Measurements from ENCODE around the gene CFAP141.
"Not testable (repeated sequence)": the region's sequence is repeated elsewhere in the genome, so short reads cannot be mapped to it uniquely, and the experiment has no call there.

CFAP141 gene

GRCh38 chr1:154222918-154223317, 16.8 kb upstream of the CFAP141 start:
- DNase-seq (ENCODE audit: insufficient read length) (no peak), FAIRE-seq (no peak)

GRCh38 chr1:154222518-154222917, 16.4 kb upstream of the CFAP141 start:
- DNase-seq (ENCODE audit: insufficient read length): no peak
- no peak for FAIRE-seq
- TF ChIP-seq POLR2A (IDR thresholded peaks at IDR 0.05; ENCODE audit: low read depth, low read length) (no peak), POLR2AphosphoS5 (IDR thresholded peaks at IDR 0.05; ENCODE audit: low read depth, low read length) (no peak), TAF1 (IDR thresholded peaks at IDR 0.05; ENCODE audit: borderline replicate concordance, low read depth, low read length) (no peak)

More at GRCh38 chr1:154222918-154223317, 16.8 kb upstream of the CFAP141 start:
- TF ChIP-seq TAF1 (IDR thresholded peaks at IDR 0.05; ENCODE audit: borderline replicate concordance, low read depth, low read length) (no peak), POLR2AphosphoS5 (IDR thresholded peaks at IDR 0.05; ENCODE audit: low read depth, low read length) (no peak), POLR2A (IDR thresholded peaks at IDR 0.05; ENCODE audit: low read depth, low read length) (no peak)

GRCh38 chr1:154221278-154222001, 15.3 kb upstream of the CFAP141 start:
- DNase-seq (ENCODE audit: insufficient read length) (peak; percentile 37), FAIRE-seq (no peak)
- TF ChIP-seq POLR2AphosphoS5 (IDR thresholded peaks at IDR 0.05; ENCODE audit: low read depth, low read length) (peak; percentile 84), TAF1 (IDR thresholded peaks at IDR 0.05; ENCODE audit: borderline replicate concordance, low read depth, low read length) (no peak), POLR2A (IDR thresholded peaks at IDR 0.05; ENCODE audit: low read depth, low read length) (peak; percentile 91)

GRCh38 chr1:154220970-154221277, 14.8 kb upstream of the CFAP141 start:
- no peak for DNase-seq (ENCODE audit: insufficient read length)
- TF ChIP-seq TAF1 (IDR thresholded peaks at IDR 0.05; ENCODE audit: borderline replicate concordance, low read depth, low read length) (no peak), POLR2AphosphoS5 (IDR thresholded peaks at IDR 0.05; ENCODE audit: low read depth, low read length) (peak; percentile 7; the same call in 1 of the 2 replicates), POLR2A (IDR thresholded peaks at IDR 0.05; ENCODE audit: low read depth, low read length) (no peak; the same call in 1 of the 2 replicates)
- no peak for FAIRE-seq

- peak; percentile 99 for FAIRE-seq
- peak; percentile 81 for TF ChIP-seq POLR2AphosphoS5 (IDR thresholded peaks at IDR 0.05; ENCODE audit: low read depth, low read length)
- TF ChIP-seq POLR2A (IDR thresholded peaks at IDR 0.05; ENCODE audit: low read depth, low read length): peak; percentile 88
- TF ChIP-seq TAF1 (IDR thresholded peaks at IDR 0.05; ENCODE audit: borderline replicate concordance, low read depth, low read length): peak; percentile 86
Observed at GRCh38 chr1:154220071-154220969, 14.2 kb upstream of the CFAP141 start, which contains the start of gene UBAP2L. TSS of gene UBAP2L (plus strand) at chr1:154220955. CDS start at chr1:154225124, 4,169 bp downstream.

GRCh38 chr1:154219541-154219940, 13.4 kb upstream of the CFAP141 start:
- TF ChIP-seq TAF1 (IDR thresholded peaks at IDR 0.05; ENCODE audit: borderline replicate concordance, low read depth, low read length): no peak
- no peak for TF ChIP-seq POLR2AphosphoS5 (IDR thresholded peaks at IDR 0.05; ENCODE audit: low read depth, low read length)
- DNase-seq (ENCODE audit: insufficient read length): no peak
- no peak for FAIRE-seq

More at GRCh38 chr1:154220071-154220969, 14.2 kb upstream of the CFAP141 start, which contains the start of gene UBAP2L:
- DNase-seq (ENCODE audit: insufficient read length): peak; percentile 79

GRCh38 chr1:154218545-154218944, 12.4 kb upstream of the CFAP141 start:
- no peak for FAIRE-seq
- no peak for DNase-seq (ENCODE audit: insufficient read length)

GRCh38 chr1:154213274-154213673, 7.1 kb upstream of the CFAP141 start:
- no peak for TF ChIP-seq POLR2AphosphoS5 (IDR thresholded peaks at IDR 0.05; ENCODE audit: low read depth, low read length)
- no peak for TF ChIP-seq POLR2A (IDR thresholded peaks at IDR 0.05; ENCODE audit: low read depth, low read length)
- no peak for TF ChIP-seq TAF1 (IDR thresholded peaks at IDR 0.05; ENCODE audit: borderline replicate concordance, low read depth, low read length)
- FAIRE-seq: no peak
- no peak for DNase-seq (ENCODE audit: insufficient read length)

More at GRCh38 chr1:154218545-154218944, 12.4 kb upstream of the CFAP141 start:
- TF ChIP-seq TAF1 (IDR thresholded peaks at IDR 0.05; ENCODE audit: borderline replicate concordance, low read depth, low read length): no peak
- TF ChIP-seq POLR2A (IDR thresholded peaks at IDR 0.05; ENCODE audit: low read depth, low read length): no peak
- no peak for TF ChIP-seq POLR2AphosphoS5 (IDR thresholded peaks at IDR 0.05; ENCODE audit: low read depth, low read length)

GRCh38 chr1:154212083-154212482, 6.0 kb upstream of the CFAP141 start:
- DNase-seq (ENCODE audit: insufficient read length): no peak
- no peak for TF ChIP-seq POLR2A (IDR thresholded peaks at IDR 0.05; ENCODE audit: low read depth, low read length)
- TF ChIP-seq TAF1 (IDR thresholded peaks at IDR 0.05; ENCODE audit: borderline replicate concordance, low read depth, low read length): no peak
- TF ChIP-seq POLR2AphosphoS5 (IDR thresholded peaks at IDR 0.05; ENCODE audit: low read depth, low read length): no peak
- FAIRE-seq: no peak

- no peak for TF ChIP-seq POLR2AphosphoS5 (IDR thresholded peaks at IDR 0.05; ENCODE audit: low read depth, low read length)
- FAIRE-seq (no peak), DNase-seq (ENCODE audit: insufficient read length) (no peak)
Observed at GRCh38 chr1:154208677-154209388, 2.7 kb upstream of the CFAP141 start.

- no peak for TF ChIP-seq TAF1 (IDR thresholded peaks at IDR 0.05; ENCODE audit: borderline replicate concordance, low read depth, low read length)
- TF ChIP-seq POLR2AphosphoS5 (IDR thresholded peaks at IDR 0.05; ENCODE audit: low read depth, low read length): 0 out of 2 replicates have a peak, but pooled peaks have one; percentile 4
- TF ChIP-seq POLR2A (IDR thresholded peaks at IDR 0.05; ENCODE audit: low read depth, low read length): no peak
Observed at GRCh38 chr1:154207262-154207661, 1.1 kb upstream of the CFAP141 start.

GRCh38 chr1:154205778-154206177, 355 bp downstream of the CFAP141 start:
- not testable (repeated sequence) for DNase-seq (ENCODE audit: insufficient read length); FAIRE-seq

More at GRCh38 chr1:154207262-154207661, 1.1 kb upstream of the CFAP141 start:
- no peak for DNase-seq (ENCODE audit: insufficient read length)
- no peak for FAIRE-seq
